Activated B cell treated with CpG ODN at 0.5 μM for 24 hours (primary cell): ENCODE measurements around the gene DUSP6. TPM values are rescaled to one million over a fixed set of nuclear protein-coding genes. Genes with fewer than 3 reads are reported as not detected.
"Not testable (repeated sequence)": the region's sequence is repeated elsewhere in the genome, so short reads cannot be mapped to it uniquely, and the experiment has no call there.

ENCODE experiments used
- ATAC-seq: fragments of 200-7000 bp; cut with Tn5 transposase; one replicate; pipeline ENCODE4 v1.10.0; 2021; ENCODE audit warnings: low read depth, mild to moderate bottlenecking, moderate library complexity
- CTCF ChIA-PET: fragments of 350-600 bp; sonication (Branson Sonifier 250); formaldehyde crosslinking; loops from one replicate; lab custom pipeline; 2021; ENCODE audit warnings: antibody characterized with exemption; lab: Charles Lee
- POLR2A ChIA-PET: fragments of 350-600 bp; sonication (Branson Sonifier 250); formaldehyde crosslinking; loops from one replicate; lab custom pipeline; 2021; ENCODE audit warnings: antibody characterized with exemption; lab: Charles Lee
- DNase-seq: peaks from one replicate; pipeline ENCODE4 v3.0.0; 2022
- H3K27ac Mint-ChIP-seq: one replicate; pipeline ENCODE4 v1.8.0; 2020; ENCODE audit warnings: mixed read lengths
- H3K27me3 Mint-ChIP-seq: one replicate; pipeline ENCODE4 v1.8.0; 2021; ENCODE audit warnings: mixed read lengths
- H3K36me3 Mint-ChIP-seq: one replicate; pipeline ENCODE4 v1.8.0; 2021; ENCODE audit warnings: low read depth, mixed read lengths
- H3K4me1 Mint-ChIP-seq: one replicate; pipeline ENCODE4 v1.8.0; 2021; ENCODE audit warnings: mixed read lengths
- H3K4me3 Mint-ChIP-seq: one replicate; pipeline ENCODE4 v1.8.0; 2020; ENCODE audit warnings: mild to moderate bottlenecking, mixed read lengths
- H3K9me3 Mint-ChIP-seq: one replicate; pipeline ENCODE4 v1.8.0; 2020; ENCODE audit warnings: mixed read lengths
- CTCF ChIP-seq: fragments of 200-600 bp; IDR thresholded peaks from one replicate; pipeline ENCODE4 v1.8.0; 2022; ENCODE audit warnings: antibody characterized with exemption, mild to moderate bottlenecking
- intact Hi-C: fragments of 100-400 bp; cut with micrococcal nuclease; formaldehyde crosslinking; loops from one replicate; pipeline ENCODE4 v1.15.1; 2024
- total RNA-seq: library from RNA; stranded (reverse); gene quantifications from 2 replicates; pipeline ENCODE4 v1.2.3, GENCODE V29; 2022

Gene DUSP6
- total RNA-seq, 1 donor from 2014 or later = 1.6 TPM

DNA sequence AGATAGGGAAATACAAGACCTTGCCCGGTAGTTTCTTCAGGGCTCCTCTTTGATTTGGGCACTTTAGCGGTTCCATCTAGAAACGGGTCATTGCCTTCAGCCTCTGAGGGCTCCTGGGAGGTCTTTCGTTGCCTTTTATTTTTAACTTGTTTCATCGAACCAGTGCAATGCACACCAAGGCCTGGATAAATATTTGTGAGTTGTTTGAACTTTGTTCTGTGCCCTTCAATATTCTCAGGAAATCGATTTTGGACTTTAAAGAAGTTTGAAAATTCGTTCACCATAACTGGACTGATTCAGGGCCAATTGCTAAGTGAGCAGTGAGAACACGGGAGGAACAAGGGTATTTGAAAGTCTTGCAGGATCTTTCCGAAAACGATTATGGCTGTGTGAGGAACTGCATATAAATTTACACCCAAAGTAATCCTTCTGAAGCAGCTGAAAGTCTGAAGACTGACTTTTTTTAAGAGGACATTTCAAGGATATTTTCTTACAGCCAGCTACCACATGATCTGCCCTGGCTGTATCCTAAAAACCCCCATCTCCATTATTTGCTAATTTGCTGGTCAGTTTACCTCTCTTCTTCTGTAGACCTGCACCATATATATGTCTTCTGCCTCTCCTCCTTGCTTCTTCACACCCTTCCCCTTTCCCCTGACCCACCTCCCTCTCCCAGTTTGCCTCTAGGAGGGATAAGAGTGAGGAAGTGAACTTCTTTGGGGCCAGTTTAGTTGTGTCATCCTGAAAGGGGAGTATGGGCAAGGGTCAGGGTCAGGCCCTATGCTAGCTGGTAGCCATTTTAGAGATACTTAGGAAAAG, 8.0 kb downstream of the DUSP6 start:
- peaks cover 42% of the 10 kb centered on the region for H3K4me1 Mint-ChIP-seq
- H3K27me3 Mint-ChIP-seq = no peaks in the 10 kb centered on the region
- ChIA-PET CTCF (no interaction called here), POLR2A (interaction anchor here (0.9 kb wide), 1 partner anchor 10 kb away, joined by 3 read pairs; no protein-coding TSS in a partner anchor)
- no peak for ATAC-seq
- H3K9me3 Mint-ChIP-seq = no peaks in the 10 kb centered on the region
- no peak overlapping the region for H3K4me3 Mint-ChIP-seq
- intact Hi-C loops = loop anchor here (10.0 kb wide), 1 partner anchor 321 kb away; no protein-coding TSS in a partner anchor
- no peak for TF ChIP-seq CTCF
- H3K36me3 Mint-ChIP-seq = no peaks in the 10 kb centered on the region
- DNase-seq = no peak
- H3K27ac Mint-ChIP-seq = no peak overlapping the region

GRCh38 chr12:89343127-89343526, 9.2 kb downstream of the DUSP6 start:
- Mint-ChIP-seq H3K27ac (no peak overlapping the region), H3K36me3 (no peaks in the 10 kb centered on the region), H3K27me3 (peaks cover under 1% of the 10 kb centered on the region), H3K9me3 (no peaks in the 10 kb centered on the region), H3K4me3 (no peak overlapping the region), H3K4me1 (peaks cover 31% of the 10 kb centered on the region)
- intact Hi-C loops = loop anchor here (10.0 kb wide), 1 partner anchor 322 kb away; no protein-coding TSS in a partner anchor
- no peak for TF ChIP-seq CTCF
- POLR2A ChIA-PET = no interaction called here
- CTCF ChIA-PET = no interaction called here
- no peak for ATAC-seq
- no peak for DNase-seq

GRCh38 chr12:89340861-89341260, 11.4 kb downstream of the DUSP6 start:
- DNase-seq = no peak
- H3K9me3 Mint-ChIP-seq = no peaks in the 10 kb centered on the region
- ATAC-seq = no peak
- POLR2A ChIA-PET = no interaction called here
- no peak for TF ChIP-seq CTCF
- H3K27ac Mint-ChIP-seq = no peak overlapping the region
- H3K36me3 Mint-ChIP-seq = no peaks in the 10 kb centered on the region
- H3K4me1 Mint-ChIP-seq = peaks cover 10% of the 10 kb centered on the region
- intact Hi-C loops = loop anchor here (10.0 kb wide), 1 partner anchor 324 kb away; no protein-coding TSS in a partner anchor
- no peak overlapping the region for H3K4me3 Mint-ChIP-seq
- CTCF ChIA-PET = no interaction called here
- peaks cover 1% of the 10 kb centered on the region for H3K27me3 Mint-ChIP-seq

GRCh38 chr12:89339526-89339925, 12.8 kb downstream of the DUSP6 start:
- H3K4me1 Mint-ChIP-seq = no peaks in the 10 kb centered on the region
- intact Hi-C loops = no loop called here
- no peak overlapping the region for H3K27ac Mint-ChIP-seq
- no peak for ATAC-seq
- no peak for DNase-seq
- CTCF ChIA-PET = no interaction called here
- H3K36me3 Mint-ChIP-seq = no peaks in the 10 kb centered on the region
- H3K9me3 Mint-ChIP-seq = no peaks in the 10 kb centered on the region
- TF ChIP-seq CTCF = no peak
- POLR2A ChIA-PET = no interaction called here
- H3K27me3 Mint-ChIP-seq = peaks cover 1% of the 10 kb centered on the region
- H3K4me3 Mint-ChIP-seq = no peak overlapping the region

DNA sequence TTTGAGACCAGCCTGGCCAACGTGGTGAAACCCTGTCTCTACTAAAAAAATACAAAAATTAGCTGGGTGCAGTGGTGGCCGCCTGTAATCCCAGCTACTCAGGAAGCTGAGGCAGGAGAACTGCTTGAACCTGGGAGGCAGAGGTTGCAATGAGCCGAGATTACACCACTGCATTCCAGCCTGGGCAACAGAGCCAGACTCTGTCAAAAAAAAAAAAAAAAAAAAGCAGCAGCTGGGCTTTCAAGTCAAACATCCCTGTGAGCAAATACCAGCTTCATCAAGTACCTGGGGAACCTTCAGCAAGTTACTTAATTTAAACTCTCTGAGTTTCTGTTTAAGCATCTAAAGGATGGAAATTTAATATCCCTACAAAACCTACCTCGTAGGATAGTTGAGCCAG, 15.2 kb downstream of the DUSP6 start:
- CTCF ChIA-PET, H3K4me3 Mint-ChIP-seq, H3K27ac Mint-ChIP-seq, intact Hi-C loops, DNase-seq, H3K27me3 Mint-ChIP-seq, ATAC-seq, H3K36me3 Mint-ChIP-seq, H3K9me3 Mint-ChIP-seq: not testable (repeated sequence)
- POLR2A ChIA-PET = interaction anchor here (0.6 kb wide), 1 partner anchor 324 kb away, joined by 3 read pairs; no protein-coding TSS in a partner anchor
- H3K4me1 Mint-ChIP-seq = peaks cover 11% of the 10 kb centered on the region
